SK-N-MC (cell line): Measurements from ENCODE around the gene OR5B2.

ENCODE experiments used
- DNase-seq: peaks from one replicate; pipeline ENCODE4 v3.0.0-alpha.2; 2011; ENCODE audit warnings: low read depth, low spot score
- H3K27ac ChIP-seq: fragments of 200-600 bp; sonication (generic); 2 replicates; pipeline ENCODE4 v1.5.1; 2016; ENCODE audit warnings: mixed run types
- H3K36me3 ChIP-seq: fragments of 200-600 bp; sonication (generic); 2 replicates; pipeline ENCODE4 v1.6.1; 2017; ENCODE audit warnings: antibody characterized with exemption, low read length, mixed read lengths; ENCODE audit not compliant: insufficient read depth
- H3K4me3 ChIP-seq: fragments of 200-600 bp; sonication (generic); 2 replicates; pipeline ENCODE4 v1.5.1; 2016
- H3K9ac ChIP-seq: fragments of 200-600 bp; sonication (generic); 2 replicates; pipeline ENCODE4 v1.8.0; 2017; ENCODE audit warnings: mixed run types, mixed read lengths; ENCODE audit not compliant: insufficient read length
- H3K9me3 ChIP-seq: fragments of 200-600 bp; sonication (generic); 2 replicates; pipeline ENCODE4 v1.6.1; 2017; ENCODE audit warnings: low read depth, mild to moderate bottlenecking, antibody characterized with exemption, low read length, moderate library complexity, mixed read lengths
- EZH2 ChIP-seq: fragments of 200-600 bp; sonication (generic); IDR thresholded peaks from one replicate; pipeline ENCODE4 v1.6.1; 2017; ENCODE audit warnings: antibody characterized with exemption
- FOXP2 ChIP-seq: optimal IDR thresholded peaks from 2 replicates; pipeline ENCODE3; 2011; ENCODE audit warnings: mild to moderate bottlenecking, moderate library complexity; ENCODE audit not compliant: insufficient read depth; ENCODE audit errors: extremely low read length, control extremely low read depth
- POLR2AphosphoS5 ChIP-seq: IDR thresholded peaks from 2 replicates; pipeline ENCODE4 v1.6.1; 2012; ENCODE audit warnings: mild to moderate bottlenecking, low read depth, low read length, borderline replicate concordance

Gene OR5B2

GRCh38 chr11:58390551-58391063 lies 37.3 kb downstream of the OR5B2 start:
- H3K4me3 ChIP-seq, result no peak overlapping the region
- no peak overlapping the region for H3K27ac ChIP-seq
- H3K36me3 ChIP-seq, result no peaks in the 10 kb centered on the region
- DNase-seq, result no peak
- H3K9me3 ChIP-seq, result no peaks in the 10 kb centered on the region
- no peak overlapping the region for H3K9ac ChIP-seq
- TF ChIP-seq FOXP2 (no peak), EZH2 (no peak), POLR2AphosphoS5 (no peak)
